Subcutaneous adipose tissue (tissue), 4 donors: ENCODE results near the gene DLGAP1. TPM values are rescaled to one million over a fixed set of nuclear protein-coding genes. Genes with fewer than 3 reads are reported as not detected.

Source experiments
- small RNA-seq: library from RNA; depleted of rRNA; stranded (forward); fragments of <200 nt; gene quantifications from one replicate; pipeline ENCODE3, GENCODE V24; 2016
- total RNA-seq, 4 donors: library from RNA; depleted of rRNA; stranded (reverse); fragments of >200 nt; gene quantifications; one replicate each; pipeline ENCODE4 v1.1.0, GENCODE V29; 2016
- TF ChIP-seq, protein P1 (sequence below): fragments of 450-650 bp; IDR thresholded peaks from one replicate; pipeline ENCODE4 v1.5.1; 2016; ENCODE audit warnings: low read depth, mild to moderate bottlenecking, control low read depth, antibody characterized with exemption, moderate library complexity

The DLGAP1 gene
- total RNA-seq, 4 donors from 2014 or later: 0.44 to 3.3 (median 0.99) TPM

DNA sequence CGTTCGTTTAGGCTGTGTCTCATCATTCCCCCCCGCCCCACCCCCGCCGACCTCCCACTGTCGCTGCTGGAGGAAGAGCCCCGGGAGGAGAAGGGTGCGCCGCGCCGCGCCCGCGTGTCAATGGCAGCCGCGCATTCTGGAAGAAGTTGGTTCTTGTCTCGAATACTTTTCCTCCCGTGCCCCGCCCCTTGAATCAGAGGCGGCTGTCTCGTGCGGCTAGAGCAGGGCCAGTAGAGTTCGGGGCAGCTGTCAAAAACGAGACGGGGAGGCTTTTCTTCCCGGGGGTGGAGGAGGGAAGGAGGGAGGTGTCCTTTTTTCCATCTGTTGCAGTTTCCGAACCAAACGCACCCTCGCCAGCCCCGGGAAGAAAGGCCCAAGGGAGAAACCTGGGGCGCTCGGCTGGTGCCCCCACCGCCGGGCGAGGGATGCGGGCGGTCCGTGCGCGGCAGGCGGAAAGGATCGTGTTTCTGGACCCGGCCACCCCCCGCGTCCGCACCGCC, 1005.5 kb downstream of the DLGAP1 start:
- TF ChIP-seq, protein P1, sequence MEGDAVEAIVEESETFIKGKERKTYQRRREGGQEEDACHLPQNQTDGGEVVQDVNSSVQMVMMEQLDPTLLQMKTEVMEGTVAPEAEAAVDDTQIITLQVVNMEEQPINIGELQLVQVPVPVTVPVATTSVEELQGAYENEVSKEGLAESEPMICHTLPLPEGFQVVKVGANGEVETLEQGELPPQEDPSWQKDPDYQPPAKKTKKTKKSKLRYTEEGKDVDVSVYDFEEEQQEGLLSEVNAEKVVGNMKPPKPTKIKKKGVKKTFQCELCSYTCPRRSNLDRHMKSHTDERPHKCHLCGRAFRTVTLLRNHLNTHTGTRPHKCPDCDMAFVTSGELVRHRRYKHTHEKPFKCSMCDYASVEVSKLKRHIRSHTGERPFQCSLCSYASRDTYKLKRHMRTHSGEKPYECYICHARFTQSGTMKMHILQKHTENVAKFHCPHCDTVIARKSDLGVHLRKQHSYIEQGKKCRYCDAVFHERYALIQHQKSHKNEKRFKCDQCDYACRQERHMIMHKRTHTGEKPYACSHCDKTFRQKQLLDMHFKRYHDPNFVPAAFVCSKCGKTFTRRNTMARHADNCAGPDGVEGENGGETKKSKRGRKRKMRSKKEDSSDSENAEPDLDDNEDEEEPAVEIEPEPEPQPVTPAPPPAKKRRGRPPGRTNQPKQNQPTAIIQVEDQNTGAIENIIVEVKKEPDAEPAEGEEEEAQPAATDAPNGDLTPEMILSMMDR: no peak

DNA sequence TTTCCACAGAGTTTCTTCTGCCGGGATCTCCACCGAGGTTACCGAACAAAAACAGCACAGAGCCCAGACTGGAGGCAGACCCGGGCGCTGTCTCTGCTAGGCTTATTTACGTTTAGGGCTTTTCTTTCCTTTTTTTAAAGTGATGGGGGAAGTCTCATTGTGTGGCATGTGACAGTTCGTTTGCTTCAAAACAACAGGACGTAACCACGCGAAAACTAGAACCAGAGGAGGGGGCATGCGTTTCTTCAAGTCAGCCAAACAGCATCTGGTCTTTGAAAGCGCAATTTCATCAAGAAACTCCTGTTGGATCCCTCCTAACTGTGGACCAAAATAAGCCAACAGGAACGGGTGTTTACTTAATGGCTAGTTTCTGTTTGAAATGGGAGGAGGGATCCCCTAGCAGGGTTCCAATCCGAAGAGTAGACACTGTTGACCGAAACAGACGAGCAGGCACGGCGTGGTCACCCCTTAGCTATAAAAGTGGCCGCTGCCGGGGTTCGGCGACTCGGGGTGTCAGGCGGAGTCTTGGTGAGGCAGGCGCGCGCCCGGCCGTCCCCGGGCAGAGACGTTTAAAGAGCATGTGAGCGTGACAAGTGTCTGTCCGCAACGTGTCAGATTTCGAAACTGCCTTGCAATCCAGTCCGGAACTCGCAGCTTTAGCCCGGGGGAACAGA, 1006.1 kb downstream of the DLGAP1 start:
- TF ChIP-seq, protein P1: no peak

DNA sequence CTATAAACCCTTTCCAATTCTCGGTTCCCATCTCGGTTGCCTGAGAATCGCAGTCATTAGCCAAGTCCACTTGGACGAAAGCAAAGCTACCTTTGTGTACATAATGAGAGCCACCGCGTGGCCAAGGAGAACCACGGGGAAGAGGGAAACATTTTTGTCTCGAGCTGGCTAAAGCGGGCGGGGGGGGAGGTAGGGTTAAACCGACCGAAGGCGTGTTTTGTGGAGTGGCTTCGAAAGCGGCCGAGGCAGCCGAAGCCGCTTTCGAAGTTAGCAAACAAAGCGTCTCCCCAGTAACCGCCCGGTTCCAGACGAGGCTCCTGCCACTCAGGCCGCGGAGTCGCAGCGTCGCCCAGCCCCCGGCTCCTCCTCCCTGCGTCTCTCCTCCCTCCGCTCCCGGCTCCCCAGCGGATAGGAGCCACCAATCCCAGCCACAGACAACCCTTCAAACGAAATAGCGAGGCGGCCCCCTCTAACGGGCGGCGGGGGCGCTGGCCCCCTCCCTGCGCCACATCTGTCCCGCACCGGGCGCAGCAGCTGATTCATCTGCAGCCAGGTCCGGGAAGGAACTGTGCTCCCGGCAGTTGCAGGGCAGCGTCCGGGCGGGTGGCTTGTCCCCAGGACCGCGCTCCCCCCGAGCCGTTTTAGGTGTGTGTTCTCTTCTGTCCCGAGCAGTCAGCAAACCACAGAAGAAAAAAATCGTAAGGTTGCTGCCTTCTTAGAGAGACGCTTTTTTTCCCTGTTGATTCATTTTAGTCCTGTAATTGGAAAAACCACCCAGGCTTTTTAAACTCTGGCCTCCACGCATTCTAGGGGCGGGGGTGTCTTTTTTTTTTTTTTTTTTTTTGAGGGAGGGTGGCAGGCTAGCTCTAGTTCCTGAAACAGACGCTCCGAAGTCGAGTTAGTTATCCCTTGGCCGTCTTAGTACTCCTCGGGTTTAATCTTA, 1006.9 kb downstream of the DLGAP1 start:
- TF ChIP-seq, protein P1: no peak

DNA sequence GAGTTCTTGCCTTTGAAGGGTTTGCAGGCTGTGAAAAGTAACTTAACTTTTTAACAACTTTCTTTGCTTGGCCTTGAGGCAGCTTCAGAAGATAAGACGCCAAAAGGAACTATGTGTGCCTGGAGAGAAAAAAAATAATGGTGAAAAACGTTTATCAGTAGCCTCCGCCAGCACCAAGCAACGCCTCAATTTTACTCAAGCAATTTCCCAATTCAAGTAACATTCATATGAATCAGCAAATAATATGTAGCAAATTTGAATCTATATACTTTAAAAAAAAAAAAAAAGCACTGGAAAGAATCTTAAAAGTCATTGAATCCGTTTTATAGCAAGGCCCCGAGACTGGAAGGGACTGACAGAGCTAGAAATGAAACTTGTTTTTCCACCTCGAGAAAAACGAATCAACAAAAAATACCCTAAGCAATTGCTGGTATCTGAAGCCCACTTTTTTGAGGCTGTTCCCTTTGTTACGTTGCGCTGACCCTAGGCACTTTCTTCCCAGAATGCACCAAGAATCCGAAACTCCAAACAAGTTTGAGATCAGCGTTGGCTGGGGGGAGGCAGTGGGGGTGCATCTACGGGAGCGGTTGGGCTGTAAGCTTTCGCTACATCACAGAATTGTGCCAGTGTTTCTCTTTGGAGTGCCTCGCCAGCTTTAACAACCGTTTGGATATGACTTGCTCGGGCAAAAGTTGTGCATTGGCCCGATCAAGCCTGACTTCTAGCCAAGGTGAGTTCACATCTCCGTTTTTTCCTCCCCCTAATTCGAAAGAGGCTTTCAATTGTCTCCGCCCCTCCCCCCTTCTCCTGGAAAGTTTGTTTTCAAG, 1007.8 kb downstream of the DLGAP1 start:
- TF ChIP-seq, protein P1: no peak

Small RNAs within 50 kb of the gene (small RNA-seq; reads per million reads assigned to genes)
- gene AP005208.1 (not detected), gene AP005403.1 (not detected), gene MIR6718 (not detected), gene RN7SL39P (not detected), gene RNU6-831P (not detected)
